Effector memory CD8-positive, alpha-beta T cell (primary cell): ENCODE results near the gene ACOXL.

Source experiments
- ATAC-seq: fragments of 150-1000 bp; cut with Tn5 transposase; replicated peaks from 2 replicates; pipeline ENCODE4 v1.10.0; 2021; ENCODE audit warnings: mild to moderate bottlenecking, moderate library complexity
- DNase-seq, 3 experiments: peaks; one replicate each; pipeline ENCODE4 v3.0.0; 2021
- H3K27ac Mint-ChIP-seq, 2 donors: one replicate each; pipeline ENCODE4 v1.8.0; 2022; ENCODE audit warnings: mild to moderate bottlenecking in 2 of 2, mixed read lengths in 2 of 2, moderate library complexity in 2 of 2
- H3K27me3 Mint-ChIP-seq, 2 donors: one replicate each; pipeline ENCODE4 v1.8.0; 2022; ENCODE audit warnings: mixed read lengths in 2 of 2
- H3K36me3 Mint-ChIP-seq: one replicate; pipeline ENCODE4 v1.8.0; 2022; ENCODE audit warnings: mild to moderate bottlenecking, moderate library complexity, mixed read lengths; ENCODE audit not compliant: insufficient read depth
- H3K4me1 Mint-ChIP-seq, 2 donors: one replicate each; pipeline ENCODE4 v1.8.0; 2022; ENCODE audit warnings: low read depth in 2 of 2, mixed read lengths in 2 of 2
- H3K4me3 Mint-ChIP-seq, 2 donors: one replicate each; pipeline ENCODE4 v1.8.0; 2022; ENCODE audit warnings: mild to moderate bottlenecking in 2 of 2, mixed read lengths in 2 of 2, moderate library complexity in 2 of 2
- H3K9me3 Mint-ChIP-seq, 2 donors: one replicate each; pipeline ENCODE4 v1.8.0; 2022; ENCODE audit warnings: mixed read lengths in 2 of 2

ACOXL gene

DNA sequence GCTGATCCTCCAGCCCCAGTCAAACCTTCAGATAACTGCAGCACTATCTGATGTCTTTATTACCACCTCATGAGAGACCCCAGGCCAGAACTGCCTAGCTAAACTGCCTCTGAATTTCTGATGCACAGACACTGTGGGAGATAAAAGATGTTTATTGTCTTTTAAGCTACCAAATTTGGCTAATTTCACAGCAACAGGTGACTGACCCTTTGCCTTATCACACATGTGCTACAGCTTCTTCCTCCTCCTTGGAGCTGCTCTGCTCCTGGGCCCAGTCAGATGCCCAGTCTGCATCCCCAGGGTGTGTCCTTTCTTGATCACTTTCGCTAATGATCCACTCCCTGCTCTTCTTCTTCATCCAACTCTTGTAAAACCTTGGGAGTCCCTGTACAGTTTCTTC, 19.6 kb upstream of the ACOXL start:
- Mint-ChIP-seq H3K4me3 (no peak overlapping the region), H3K27me3 (peaks cover 61 to 62% of the 10 kb centered on the region in 2 donors), H3K9me3 (no peaks in the 10 kb centered on the region), H3K36me3 (no peaks in the 10 kb centered on the region), H3K27ac (no peak overlapping the region), H3K4me1 (no peaks in the 10 kb centered on the region)
- ATAC-seq (no peak), DNase-seq (no peak)

- DNase-seq (no peak), ATAC-seq (no peak)
- Mint-ChIP-seq H3K27me3 (peaks cover 58% of the 10 kb centered on the region in 2 donors), H3K27ac (no peak overlapping the region), H3K9me3 (no peaks in the 10 kb centered on the region), H3K4me3 (no peak overlapping the region), H3K4me1 (no peaks in the 10 kb centered on the region), H3K36me3 (no peaks in the 10 kb centered on the region)
These were observed 18.6 kb upstream of the ACOXL start for GRCh38 chr2:110713513-110714362.

DNA sequence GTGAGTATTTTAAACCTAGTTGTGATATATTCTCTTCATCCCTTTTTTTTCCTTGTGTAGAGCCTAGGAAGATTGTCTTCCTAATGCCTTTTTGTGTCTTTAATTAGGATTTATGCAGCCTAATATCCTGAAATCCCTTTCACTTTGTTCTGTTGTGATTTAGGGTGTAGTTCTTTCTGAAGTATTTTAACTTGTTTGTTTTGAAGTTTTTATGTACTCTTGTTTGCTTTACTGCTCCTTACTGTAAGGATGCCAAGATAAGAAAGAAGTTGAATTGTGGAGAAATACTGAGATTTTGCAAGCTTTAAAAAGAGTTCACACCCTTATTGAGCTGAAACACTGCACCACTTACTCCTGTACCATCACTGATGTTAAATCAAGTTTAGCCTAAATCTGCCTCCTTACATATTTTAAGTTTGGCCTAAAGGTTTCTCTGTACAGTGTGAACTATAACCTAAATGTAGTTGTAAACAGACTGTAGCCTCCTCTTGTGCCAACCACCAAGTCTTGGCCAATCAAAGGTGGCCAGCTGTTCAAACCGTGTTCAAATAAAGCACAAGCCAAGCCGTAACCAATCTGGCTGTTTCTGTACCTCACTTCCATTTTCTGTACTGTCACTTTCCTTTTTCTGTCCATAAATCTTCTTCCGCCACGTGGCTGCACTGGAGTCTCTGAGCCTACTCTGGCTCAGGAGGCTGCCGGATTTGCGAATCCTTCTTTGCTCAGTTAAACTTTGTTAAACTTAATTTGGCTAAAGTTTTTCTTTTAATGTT, 17.7 kb upstream of the ACOXL start:
- Mint-ChIP-seq H3K4me1 (no peaks in the 10 kb centered on the region), H3K27ac (no peak overlapping the region), H3K4me3 (no peak overlapping the region), H3K36me3 (no peaks in the 10 kb centered on the region), H3K27me3 (peaks cover 56% of the 10 kb centered on the region in 2 donors), H3K9me3 (no peaks in the 10 kb centered on the region)
- DNase-seq (no peak), ATAC-seq (no peak)

- H3K4me3 Mint-ChIP-seq = no peak overlapping the region
- no peaks in the 10 kb centered on the region for H3K36me3 Mint-ChIP-seq
- H3K4me1 Mint-ChIP-seq = no peaks in the 10 kb centered on the region
- no peak for ATAC-seq
- H3K27me3 Mint-ChIP-seq = peaks cover 46 to 56% of the 10 kb centered on the region in 2 donors
- no peak overlapping the region for H3K27ac Mint-ChIP-seq
- no peaks in the 10 kb centered on the region for H3K9me3 Mint-ChIP-seq
- no peak for DNase-seq
These were observed 15.3 kb upstream of the ACOXL start for GRCh38 chr2:110716959-110717645.

- Mint-ChIP-seq H3K4me1 (no peaks in the 10 kb centered on the region), H3K9me3 (no peaks in the 10 kb centered on the region), H3K27ac (no peak overlapping the region), H3K27me3 (peaks cover 40 to 49% of the 10 kb centered on the region in 2 donors), H3K4me3 (no peak overlapping the region), H3K36me3 (no peaks in the 10 kb centered on the region)
- no peak for DNase-seq
- no peak for ATAC-seq
These were observed 14.6 kb upstream of the ACOXL start for GRCh38 chr2:110717734-110718133.

- Mint-ChIP-seq H3K4me3 (no peak overlapping the region), H3K4me1 (no peaks in the 10 kb centered on the region), H3K27ac (no peak overlapping the region), H3K9me3 (no peaks in the 10 kb centered on the region), H3K27me3 (peaks cover 35 to 49% of the 10 kb centered on the region in 2 donors), H3K36me3 (no peaks in the 10 kb centered on the region)
- no peak for ATAC-seq
- DNase-seq = no peak
These were observed 14.0 kb upstream of the ACOXL start for GRCh38 chr2:110718382-110718781.

- no peaks in the 10 kb centered on the region for H3K9me3 Mint-ChIP-seq
- H3K27me3 Mint-ChIP-seq = peaks cover 35 to 55% of the 10 kb centered on the region in 2 donors
- no peak overlapping the region for H3K27ac Mint-ChIP-seq
These were observed 13.4 kb upstream of the ACOXL start for GRCh38 chr2:110718990-110719389.

GRCh38 chr2:110720547-110720946, 11.8 kb upstream of the ACOXL start:
- Mint-ChIP-seq H3K27ac (peak overlapping the region in 1 of 2 donors; percentile 14), H3K27me3 (peaks cover 27 to 52% of the 10 kb centered on the region in 2 donors), H3K36me3 (no peaks in the 10 kb centered on the region), H3K4me3 (no peak overlapping the region), H3K4me1 (peaks cover 0 to 1% of the 10 kb centered on the region in 2 donors), H3K9me3 (no peaks in the 10 kb centered on the region)
- DNase-seq (no peak), ATAC-seq (no peak)

More at GRCh38 chr2:110718990-110719389, 13.4 kb upstream of the ACOXL start:
- no peak overlapping the region for H3K4me3 Mint-ChIP-seq
- no peaks in the 10 kb centered on the region for H3K36me3 Mint-ChIP-seq
- ATAC-seq (no peak), DNase-seq (no peak)
- peaks cover 0 to 1% of the 10 kb centered on the region in 2 donors for H3K4me1 Mint-ChIP-seq

DNA sequence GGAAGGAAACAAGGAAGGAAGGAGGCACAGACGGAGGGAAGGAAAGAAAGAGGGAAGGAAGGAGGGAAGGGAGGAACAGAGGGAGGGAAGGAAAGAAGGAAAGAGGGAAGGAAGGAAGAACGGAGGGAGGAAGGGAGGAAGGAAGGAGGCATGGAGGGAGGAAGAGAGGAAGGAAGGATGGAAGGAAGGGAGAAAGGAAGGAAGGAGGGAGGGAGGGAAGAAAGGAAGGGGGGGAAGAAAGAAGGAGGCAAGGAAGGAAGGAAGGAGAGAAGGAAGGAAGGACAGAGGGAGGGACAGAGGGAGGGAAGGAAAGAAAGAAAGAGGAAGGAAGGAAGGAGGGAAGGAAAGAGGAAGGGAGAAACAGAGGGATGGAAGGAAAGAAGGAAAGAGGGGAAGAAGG, 7.6 kb upstream of the ACOXL start:
- DNase-seq (no peak), ATAC-seq (no peak)
- Mint-ChIP-seq H3K9me3 (no peaks in the 10 kb centered on the region), H3K4me1 (peaks cover 0 to 1% of the 10 kb centered on the region in 2 donors), H3K27me3 (peaks cover 2 to 31% of the 10 kb centered on the region in 2 donors), H3K27ac (no peak overlapping the region), H3K36me3 (no peaks in the 10 kb centered on the region), H3K4me3 (no peak overlapping the region)

- Mint-ChIP-seq H3K9me3 (no peaks in the 10 kb centered on the region), H3K36me3 (no peaks in the 10 kb centered on the region), H3K4me3 (no peak overlapping the region), H3K27ac (no peak overlapping the region), H3K27me3 (peaks cover 1 to 31% of the 10 kb centered on the region in 2 donors), H3K4me1 (peaks cover 0 to 1% of the 10 kb centered on the region in 2 donors)
- DNase-seq (no peak), ATAC-seq (no peak)
These were observed 7.0 kb upstream of the ACOXL start for GRCh38 chr2:110725370-110725769.

GRCh38 chr2:110725859-110726258, 6.5 kb upstream of the ACOXL start:
- Mint-ChIP-seq H3K36me3 (no peaks in the 10 kb centered on the region), H3K27me3 (peaks cover 6 to 31% of the 10 kb centered on the region in 2 donors), H3K27ac (no peak overlapping the region), H3K4me1 (peaks cover 0 to 1% of the 10 kb centered on the region in 2 donors), H3K4me3 (no peak overlapping the region), H3K9me3 (no peaks in the 10 kb centered on the region)
- no peak for DNase-seq
- no peak for ATAC-seq

DNA sequence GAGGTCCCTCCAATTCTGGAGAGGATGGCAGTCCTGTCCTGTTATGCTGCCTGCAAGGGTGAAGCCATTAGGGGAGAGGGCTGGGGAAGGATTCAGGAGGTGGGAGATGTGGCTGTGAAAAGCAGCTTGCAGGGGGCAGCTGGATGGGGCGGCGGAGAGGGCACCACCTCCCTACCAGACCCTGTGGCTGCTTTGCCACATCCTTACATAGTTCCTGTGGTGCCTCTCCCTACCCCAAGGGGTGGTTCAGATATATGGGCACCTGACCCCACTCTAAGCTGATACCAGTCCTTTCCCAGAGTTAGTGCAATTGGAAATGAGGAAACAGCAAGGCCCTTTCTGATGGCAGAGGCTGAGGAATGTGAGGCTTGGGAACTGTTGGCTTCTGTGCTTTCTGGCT, 6.1 kb upstream of the ACOXL start:
- no peak overlapping the region for H3K4me3 Mint-ChIP-seq
- no peak overlapping the region for H3K27ac Mint-ChIP-seq
- H3K27me3 Mint-ChIP-seq = peaks cover 10 to 35% of the 10 kb centered on the region in 2 donors

GRCh38 chr2:110727923-110728322, 4.5 kb upstream of the ACOXL start:
- no peak overlapping the region for H3K27ac Mint-ChIP-seq
- H3K9me3 Mint-ChIP-seq = no peaks in the 10 kb centered on the region
- peaks cover under 1 to 8% of the 10 kb centered on the region in 2 donors for H3K4me1 Mint-ChIP-seq
- no peaks in the 10 kb centered on the region for H3K36me3 Mint-ChIP-seq
- no peak for ATAC-seq
- peaks cover 22 to 50% of the 10 kb centered on the region in 2 donors for H3K27me3 Mint-ChIP-seq
- H3K4me3 Mint-ChIP-seq = no peak overlapping the region
- DNase-seq = no peak

More for the DNA sequence above, 6.1 kb upstream of the ACOXL start:
- Mint-ChIP-seq H3K36me3 (no peaks in the 10 kb centered on the region), H3K9me3 (no peaks in the 10 kb centered on the region), H3K4me1 (peaks cover 0 to 1% of the 10 kb centered on the region in 2 donors)
- ATAC-seq (no peak), DNase-seq (no peak)
